Uterus (tissue), 4 donors: ENCODE results near the gene LTBP1. TPM values are rescaled to one million over a fixed set of nuclear protein-coding genes. Genes with fewer than 3 reads are reported as not detected.
A peak's percentile ranks its signal among the peaks of the same experiment; 100 is the strongest.

ENCODE experiments used
- DNase-seq, 2 donors: peaks; one replicate each; pipeline ENCODE4 v3.0.0-alpha.2; 2019 to 2020
- H3K27ac ChIP-seq, 2 donors: fragments of 200-600 bp; sonication (generic); 1 replicate in 1 of 2; 2 replicates in 1 of 2; pipeline ENCODE4 v1.5.1; 2016 to 2018
- H3K27me3 ChIP-seq, 2 donors: fragments of 200-600 bp; sonication (generic); one replicate each; pipeline ENCODE4 v1.5.1; 2018 to 2019; ENCODE audit warnings: control low read depth in 1 of 2
- H3K36me3 ChIP-seq, 2 donors: fragments of 200-600 bp; sonication (generic); one replicate each; pipeline ENCODE4 v1.5.1; 2019; ENCODE audit warnings: control low read depth in 1 of 2
- H3K4me1 ChIP-seq, 2 donors: fragments of 200-600 bp; sonication (generic); one replicate each; pipeline ENCODE4 v1.5.1; 2018 to 2019; ENCODE audit warnings: control low read depth in 1 of 2
- H3K4me3 ChIP-seq, 2 donors: fragments of 200-600 bp; sonication (generic); 1 replicate in 1 of 2; 2 replicates in 1 of 2; pipeline ENCODE4 v1.5.1; 2018 to 2019; ENCODE audit warnings: mild to moderate bottlenecking in 1 of 2
- H3K9me3 ChIP-seq, 2 donors: fragments of 200-600 bp; sonication (generic); one replicate each; pipeline ENCODE4 v1.5.1; 2019; ENCODE audit warnings: control low read depth in 1 of 2
- CTCF ChIP-seq, 4 experiments: fragments of 200-600 bp in 2 of 4; fragments of 450-650 bp in 2 of 4; sonication (generic) in 2 of 4; IDR thresholded peaks; one replicate each; pipeline ENCODE4 v1.5.1; 2016 to 2019; ENCODE audit warnings: antibody characterized with exemption in 4 of 4, mild to moderate bottlenecking in 2 of 4, moderate library complexity in 1 of 4
- POLR2A ChIP-seq, 2 donors: fragments of 450-650 bp; IDR thresholded peaks; one replicate each; pipeline ENCODE4 v1.6.1; 2016; ENCODE audit warnings: antibody characterized with exemption in 2 of 2, mild to moderate bottlenecking in 1 of 2, moderate library complexity in 1 of 2
- intact Hi-C: fragments of 100-400 bp; cut with DNase I; formaldehyde crosslinking; loops from one replicate; pipeline ENCODE4 v1.15.1; 2023; ENCODE audit warnings: low total_unique reads
- total RNA-seq, 4 donors: library from RNA; depleted of rRNA in 3 of 4; stranded (reverse); fragments of >200 nt in 3 of 4; gene quantifications; one replicate each; pipeline versions ENCODE4 v1.1.0 to v1.2.4, GENCODE V29; 2014 to 2023
- donor health status: DM: yes; HTN: yes; CAD: no.

Gene LTBP1
- total RNA-seq, 4 donors from 2014 or later = 72.5 to 322 (median 92.2) TPM

GRCh38 chr2:33134791-33135560 is 188.2 kb downstream of the LTBP1 start:
- peak overlapping the region; percentile 24 to 34 for H3K4me3 ChIP-seq

GRCh38 chr2:33135645-33136044 is 188.9 kb downstream of the LTBP1 start:
- H3K36me3 ChIP-seq = no peaks in the 10 kb centered on the region
- no peak for DNase-seq
- intact Hi-C loops = no loop called here
- H3K4me3 ChIP-seq = peak overlapping the region; percentile 17 to 34
- no peaks in the 10 kb centered on the region for H3K27me3 ChIP-seq
- H3K27ac ChIP-seq = peak overlapping the region; percentile 82 to 83
- peaks cover 0 to 7% of the 10 kb centered on the region in 2 donors for H3K4me1 ChIP-seq
- no peak for TF ChIP-seq POLR2A (IDR thresholded peaks at IDR 0.05)
- no peak for TF ChIP-seq CTCF (IDR thresholded peaks at IDR 0.05)
- no peaks in the 10 kb centered on the region for H3K9me3 ChIP-seq

More at GRCh38 chr2:33134791-33135560, 188.2 kb downstream of the LTBP1 start:
- no peaks in the 10 kb centered on the region for H3K9me3 ChIP-seq
- intact Hi-C loops = no loop called here
- H3K27me3 ChIP-seq = no peaks in the 10 kb centered on the region
- peak overlapping the region; percentile 82 to 83 for H3K27ac ChIP-seq
- TF ChIP-seq POLR2A (IDR thresholded peaks at IDR 0.05) (no peak), CTCF (IDR thresholded peaks at IDR 0.05) (no peak)
- no peak for DNase-seq
- H3K36me3 ChIP-seq = no peaks in the 10 kb centered on the region
- H3K4me1 ChIP-seq = peaks cover 0 to 7% of the 10 kb centered on the region in 2 donors

- intact Hi-C loops = no loop called here
- no peaks in the 10 kb centered on the region for H3K9me3 ChIP-seq
- no peaks in the 10 kb centered on the region for H3K27me3 ChIP-seq
- H3K4me1 ChIP-seq = peaks cover 0 to 7% of the 10 kb centered on the region in 2 donors
- H3K27ac ChIP-seq = peak overlapping the region; percentile 82 to 83
- DNase-seq = no peak
- peak overlapping the region; percentile 17 to 34 for H3K4me3 ChIP-seq
- TF ChIP-seq CTCF (IDR thresholded peaks at IDR 0.05) (no peak), POLR2A (IDR thresholded peaks at IDR 0.05) (no peak)
- H3K36me3 ChIP-seq = no peaks in the 10 kb centered on the region
Observed at GRCh38 chr2:33136056-33136455, 189.3 kb downstream of the LTBP1 start.

GRCh38 chr2:33136566-33136965 is 189.8 kb downstream of the LTBP1 start:
- Histone ChIP-seq H3K4me1 (peaks cover 0 to 7% of the 10 kb centered on the region in 2 donors), H3K27ac (peak overlapping the region; percentile 82 to 83)

More at GRCh38 chr2:33136566-33136965, 189.8 kb downstream of the LTBP1 start:
- TF ChIP-seq CTCF (IDR thresholded peaks at IDR 0.05) = no peak
- no peak for TF ChIP-seq POLR2A (IDR thresholded peaks at IDR 0.05)
- no peak for DNase-seq
- H3K27me3 ChIP-seq = no peaks in the 10 kb centered on the region
- no peaks in the 10 kb centered on the region for H3K9me3 ChIP-seq
- H3K36me3 ChIP-seq = no peaks in the 10 kb centered on the region
- intact Hi-C loops = no loop called here
- H3K4me3 ChIP-seq = no peak overlapping the region
